PFSK-1 (cell line): Measurements from ENCODE around the gene ADAMTS15.

ENCODE experiments used
- FOXP2 ChIP-seq: optimal IDR thresholded peaks from 2 replicates; pipeline ENCODE3; 2011; ENCODE audit warnings: borderline replicate concordance, control low read depth, inconsistent platforms; ENCODE audit not compliant: insufficient read depth; ENCODE audit errors: extremely low read length, extremely low read depth
- POLR2AphosphoS5 ChIP-seq: IDR thresholded peaks from 2 replicates; pipeline ENCODE4 v1.6.1; 2012; ENCODE audit warnings: low read depth, mild to moderate bottlenecking, control low read depth, low read length, moderate library complexity
- REST ChIP-seq, 2 experiments: IDR thresholded peaks; 2 replicates each; pipeline versions ENCODE4 v1.6.1 to v1.8.0; 2011 to 2012; ENCODE audit warnings: low read depth in 2 of 2, low read length in 2 of 2, control low read depth in 1 of 2, inconsistent platforms in 1 of 2, mild to moderate bottlenecking in 1 of 2, moderate library complexity in 1 of 2; ENCODE audit not compliant: insufficient read depth in 1 of 2
- SIN3A ChIP-seq: IDR thresholded peaks from 2 replicates; pipeline ENCODE4 v1.6.1; 2012; ENCODE audit warnings: mild to moderate bottlenecking, low read length, moderate library complexity, borderline replicate concordance; ENCODE audit not compliant: insufficient read depth
- TAF1 ChIP-seq: IDR thresholded peaks from 2 replicates; pipeline ENCODE4 v1.6.1; 2012; ENCODE audit warnings: low read length, control low read depth, borderline replicate concordance; ENCODE audit not compliant: insufficient read depth

The ADAMTS15 gene

GRCh38 chr11:130514316-130514715, 65.9 kb downstream of the ADAMTS15 start:
- TF ChIP-seq TAF1 (no peak), POLR2AphosphoS5 (no peak), REST (IDR thresholded peaks at IDR 0.05; ENCODE audit: insufficient read depth in 1 of 2, low read depth in 2 of 2, low read length in 2 of 2) (no peak), SIN3A (no peak), FOXP2 (no peak)

- TF ChIP-seq REST (IDR thresholded peaks at IDR 0.05; ENCODE audit: insufficient read depth in 1 of 2, low read depth in 2 of 2, low read length in 2 of 2): no peak
- no peak for TF ChIP-seq SIN3A
- TF ChIP-seq POLR2AphosphoS5: no peak
- TF ChIP-seq FOXP2: no peak
- no peak for TF ChIP-seq TAF1
These were observed 66.4 kb downstream of the ADAMTS15 start for GRCh38 chr11:130514851-130515250.

- TF ChIP-seq POLR2AphosphoS5 (no peak), REST (IDR thresholded peaks at IDR 0.05; ENCODE audit: insufficient read depth in 1 of 2, low read depth in 2 of 2, low read length in 2 of 2) (no peak), FOXP2 (no peak), SIN3A (no peak), TAF1 (no peak)
These were observed 67.5 kb downstream of the ADAMTS15 start for GRCh38 chr11:130515829-130516553.

GRCh38 chr11:130516554-130517505, 68.4 kb downstream of the ADAMTS15 start:
- no peak for TF ChIP-seq SIN3A

- TF ChIP-seq SIN3A: no peak
- no peak for TF ChIP-seq POLR2AphosphoS5
These were observed 69.8 kb downstream of the ADAMTS15 start for GRCh38 chr11:130518164-130518680.
